ENCODE data around the gene PARVB. TPM values are rescaled to one million over a fixed set of nuclear protein-coding genes. Genes with fewer than 3 reads are reported as not detected.
A peak's percentile ranks its signal among the peaks of the same experiment; 100 is the strongest.

Gene PARVB
- total and polyA plus RNA-seq, 8 donors: 3.8 to 27.3 (median 10.4) TPM

DNA sequence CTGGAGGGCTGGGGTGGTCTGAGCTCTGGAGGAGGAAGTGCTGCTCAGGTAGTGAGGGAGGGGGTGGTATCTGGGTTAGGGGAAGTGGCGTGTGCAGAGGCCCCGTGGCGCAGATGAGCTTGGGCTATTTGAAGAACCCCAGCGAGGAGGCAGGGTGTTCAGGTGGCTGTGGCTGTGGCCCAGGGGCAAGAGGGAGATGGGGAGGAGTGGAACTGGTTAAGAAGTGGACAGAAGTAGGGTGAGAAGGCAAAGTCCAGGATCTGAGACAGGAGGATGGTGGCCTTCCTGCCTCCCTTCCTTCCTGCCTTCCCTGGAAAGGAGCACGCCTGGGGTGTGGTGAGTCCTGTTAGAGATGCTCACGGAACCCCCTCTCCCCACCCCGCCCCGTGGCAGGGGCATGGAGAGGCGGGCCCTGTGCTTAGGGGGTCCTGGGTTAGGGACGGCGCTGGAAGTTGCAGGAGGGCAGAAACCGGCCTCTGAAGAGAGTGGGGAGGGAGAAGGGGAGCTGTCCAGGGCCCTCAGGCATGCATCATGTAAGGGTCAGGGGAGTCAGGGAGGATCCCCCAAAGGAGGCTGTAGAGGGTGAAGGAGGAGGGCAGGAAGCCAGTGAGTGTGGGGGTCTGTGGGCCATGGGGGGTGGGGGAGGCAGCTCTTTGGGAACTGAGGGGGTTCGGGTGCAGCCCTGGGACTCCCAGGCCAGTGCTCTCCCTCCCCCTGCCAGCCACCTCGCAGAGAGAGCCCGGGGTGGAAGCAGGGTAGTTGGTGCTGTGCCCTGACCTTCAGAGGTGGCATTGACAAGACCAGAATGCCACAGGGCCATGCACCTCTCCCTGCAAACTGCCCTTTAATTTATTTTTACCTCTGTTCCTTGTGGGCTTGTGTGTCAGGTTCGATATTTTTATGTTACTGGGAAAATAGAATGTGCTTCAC, 92.9 kb downstream of the PARVB start:
- H3K4me1 ChIP-seq: no peaks in the 10 kb centered on the region
- WGBS, 2 donors: 72 to 81% methylated on average over 11 to 16 of the region's 16 CpGs
- H3K27me3 ChIP-seq: no peaks in the 10 kb centered on the region
- no peak for ATAC-seq
- DNase-seq: peak in 1 of 6 donors; percentile 32
- no peaks in the 10 kb centered on the region for H3K36me3 ChIP-seq
- H3K4me3 ChIP-seq: no peak overlapping the region
- no peak overlapping the region for H3K27ac ChIP-seq
- no peak for FAIRE-seq
- intact Hi-C loops (cut with DNase I): no loop called here
- TF ChIP-seq, protein P1, sequence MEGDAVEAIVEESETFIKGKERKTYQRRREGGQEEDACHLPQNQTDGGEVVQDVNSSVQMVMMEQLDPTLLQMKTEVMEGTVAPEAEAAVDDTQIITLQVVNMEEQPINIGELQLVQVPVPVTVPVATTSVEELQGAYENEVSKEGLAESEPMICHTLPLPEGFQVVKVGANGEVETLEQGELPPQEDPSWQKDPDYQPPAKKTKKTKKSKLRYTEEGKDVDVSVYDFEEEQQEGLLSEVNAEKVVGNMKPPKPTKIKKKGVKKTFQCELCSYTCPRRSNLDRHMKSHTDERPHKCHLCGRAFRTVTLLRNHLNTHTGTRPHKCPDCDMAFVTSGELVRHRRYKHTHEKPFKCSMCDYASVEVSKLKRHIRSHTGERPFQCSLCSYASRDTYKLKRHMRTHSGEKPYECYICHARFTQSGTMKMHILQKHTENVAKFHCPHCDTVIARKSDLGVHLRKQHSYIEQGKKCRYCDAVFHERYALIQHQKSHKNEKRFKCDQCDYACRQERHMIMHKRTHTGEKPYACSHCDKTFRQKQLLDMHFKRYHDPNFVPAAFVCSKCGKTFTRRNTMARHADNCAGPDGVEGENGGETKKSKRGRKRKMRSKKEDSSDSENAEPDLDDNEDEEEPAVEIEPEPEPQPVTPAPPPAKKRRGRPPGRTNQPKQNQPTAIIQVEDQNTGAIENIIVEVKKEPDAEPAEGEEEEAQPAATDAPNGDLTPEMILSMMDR (IDR thresholded peaks at IDR 0.05): no peak
- no peaks in the 10 kb centered on the region for H3K9me3 ChIP-seq

DNA sequence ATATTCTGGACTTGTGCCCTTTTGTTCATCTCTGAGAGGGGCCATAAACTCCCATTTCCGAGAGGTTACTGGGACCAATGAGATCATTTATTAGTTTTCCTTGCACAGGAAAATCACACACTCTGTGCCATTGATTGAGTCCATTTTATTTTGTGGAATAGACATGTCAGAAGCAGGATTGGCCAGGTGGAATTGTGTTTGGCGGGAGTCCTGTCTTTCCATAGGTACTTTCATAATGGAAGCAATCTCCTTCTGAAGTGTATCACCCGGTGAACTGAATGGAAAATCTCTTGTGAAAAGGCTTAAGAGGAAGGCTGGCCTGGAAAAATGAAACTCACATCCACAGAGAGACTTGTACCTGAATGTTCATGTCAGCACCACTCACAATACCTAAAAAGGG, 93.6 kb downstream of the PARVB start:
- ATAC-seq (no peak), DNase-seq (no peak), FAIRE-seq (no peak)
- TF ChIP-seq, protein P1 (IDR thresholded peaks at IDR 0.05): no peak
- Histone ChIP-seq H3K27ac (no peak overlapping the region), H3K4me1 (no peaks in the 10 kb centered on the region), H3K27me3 (no peaks in the 10 kb centered on the region), H3K4me3 (no peak overlapping the region), H3K9me3 (no peaks in the 10 kb centered on the region), H3K36me3 (no peaks in the 10 kb centered on the region)
- intact Hi-C loops (cut with DNase I): no loop called here
- 50 to 61% methylated on average over 3 of the region's 3 CpGs for WGBS, 2 donors

DNA sequence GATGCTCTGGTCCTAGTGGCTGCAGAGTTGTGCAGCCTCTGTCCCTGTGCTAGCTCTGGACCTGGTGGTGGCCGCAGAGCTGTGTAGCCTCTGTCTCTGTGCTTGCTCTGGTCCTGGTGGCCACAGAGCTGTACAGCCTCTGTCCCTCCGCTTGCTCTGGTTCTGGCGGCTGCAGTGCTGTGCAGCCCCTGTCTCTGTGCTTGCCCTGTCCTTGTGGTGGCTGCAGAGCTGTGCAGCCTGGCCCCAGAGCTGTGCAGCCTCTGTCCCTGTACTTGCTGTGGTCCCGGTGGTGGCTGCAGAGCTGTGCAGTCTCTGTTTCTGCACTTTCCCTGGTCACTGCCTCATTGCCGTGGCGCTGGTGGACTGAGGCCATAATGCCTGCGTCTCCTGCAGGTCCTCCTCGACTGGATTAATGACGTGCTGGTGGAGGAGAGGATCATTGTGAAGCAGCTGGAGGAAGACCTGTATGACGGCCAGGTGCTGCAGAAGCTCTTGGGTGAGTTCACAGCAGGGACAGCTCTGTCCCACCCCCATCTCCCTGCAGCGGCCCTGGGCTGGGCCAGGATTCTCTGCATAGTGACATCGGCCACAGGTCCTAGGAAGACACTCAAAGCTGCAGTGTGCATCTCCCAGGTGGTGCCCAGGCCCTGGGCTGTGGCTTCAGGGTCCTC, 94.7 kb downstream of the PARVB start:
- Histone ChIP-seq H3K36me3 (no peaks in the 10 kb centered on the region), H3K4me3 (no peak overlapping the region), H3K9me3 (no peaks in the 10 kb centered on the region), H3K4me1 (no peaks in the 10 kb centered on the region), H3K27me3 (no peaks in the 10 kb centered on the region), H3K27ac (no peak overlapping the region)
- TF ChIP-seq, protein P1 (IDR thresholded peaks at IDR 0.05): no peak
- 67 to 70% methylated on average over 12 of the region's 12 CpGs for WGBS, 2 donors
- DNase-seq (peak in 1 of 6 donors; percentile 35), ATAC-seq (no peak), FAIRE-seq (no peak)
- intact Hi-C loops (cut with DNase I): no loop called here

DNA sequence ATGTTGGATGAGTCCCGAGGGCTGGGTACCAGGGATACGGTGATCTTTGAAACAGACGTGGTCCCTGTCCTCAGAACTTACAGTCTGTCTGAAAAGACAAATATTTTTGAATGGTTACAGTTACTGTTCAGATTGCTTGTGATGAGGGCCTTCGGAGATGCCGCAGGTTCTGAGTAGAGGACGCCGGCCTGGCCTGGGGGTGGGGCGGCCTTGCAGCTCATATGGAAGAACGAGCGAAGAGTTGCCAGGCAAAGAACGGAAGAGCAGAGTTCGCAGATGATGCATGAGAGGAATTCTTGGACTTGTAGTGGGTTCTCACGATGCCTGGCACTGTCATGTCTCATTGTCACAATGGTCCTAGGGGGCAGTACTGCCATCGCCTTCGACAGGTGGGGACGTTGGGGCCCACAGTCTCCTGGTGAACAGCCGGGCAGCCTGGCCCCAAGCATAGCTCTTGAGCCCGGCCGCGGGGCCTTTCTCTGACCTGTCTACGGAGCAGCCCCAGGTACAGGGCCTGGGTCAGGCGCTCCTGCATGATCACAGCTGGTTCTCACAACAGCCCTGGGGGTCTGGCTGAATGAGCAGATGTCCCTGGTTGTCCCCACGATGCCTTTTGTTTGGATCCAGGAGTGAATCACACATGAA, 95.7 kb downstream of the PARVB start:
- H3K36me3 ChIP-seq: no peaks in the 10 kb centered on the region
- no peaks in the 10 kb centered on the region for H3K27me3 ChIP-seq
- intact Hi-C loops (cut with DNase I): no loop called here
- H3K27ac ChIP-seq: no peak overlapping the region
- TF ChIP-seq, protein P1 (IDR thresholded peaks at IDR 0.05): no peak
- FAIRE-seq (no peak), DNase-seq (peak in 1 of 6 donors; percentile 43), ATAC-seq (no peak)
- H3K4me1 ChIP-seq: no peaks in the 10 kb centered on the region
- 86 to 88% methylated on average over 23 of the region's 23 CpGs for WGBS, 2 donors
- H3K4me3 ChIP-seq: no peak overlapping the region
- no peaks in the 10 kb centered on the region for H3K9me3 ChIP-seq
